GM10248 (cell line): ENCODE measurements around the gene OPA1.

Experiments
- CTCF ChIA-PET: fragments of 300-600 bp; sonication (Branson Sonifier 250); formaldehyde crosslinking; extraction: SDS; loops from one replicate; lab custom pipeline; 2021; ENCODE audit warnings: antibody characterized with exemption; lab: Yijun Ruan, JAX
- POLR2A ChIA-PET: fragments of 350-650 bp; sonication (Branson Sonifier 250); formaldehyde crosslinking; extraction: SDS; loops from one replicate; lab custom pipeline; 2020; ENCODE audit warnings: antibody characterized with exemption; lab: Yijun Ruan, JAX
- DNase-seq: peaks from one replicate; pipeline ENCODE4 v3.0.0; 2012; ENCODE audit errors: extremely low spot score
- TF ChIP-seq, protein P1 (sequence below): IDR thresholded peaks from 2 replicates; pipeline ENCODE4 v1.5.1; 2012; ENCODE audit warnings: mild to moderate bottlenecking, low read depth; ENCODE audit errors: extremely low read depth, missing control alignments, control extremely low read depth

Gene OPA1

DNA sequence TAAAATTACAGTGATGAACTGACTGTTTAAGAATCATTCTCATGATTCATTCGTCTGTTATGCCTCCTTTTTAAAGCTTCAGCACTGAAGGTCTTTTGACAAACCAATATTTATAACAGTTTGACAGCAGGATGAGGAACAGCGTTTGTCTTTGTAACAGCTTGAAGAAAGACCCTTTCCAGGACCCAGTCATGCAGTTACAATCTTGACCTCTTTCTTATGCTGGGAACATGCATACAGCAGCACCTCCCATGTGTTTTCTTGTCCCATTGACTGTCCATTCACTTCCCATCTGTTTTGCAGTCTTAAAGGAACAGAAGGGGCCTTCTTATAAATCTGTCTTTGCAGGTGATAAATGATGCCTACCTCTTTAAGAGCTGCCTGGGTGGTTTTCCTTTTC lies 87.2 kb downstream of the OPA1 start:
- DNase-seq, result no peak
- TF ChIP-seq, protein P1, sequence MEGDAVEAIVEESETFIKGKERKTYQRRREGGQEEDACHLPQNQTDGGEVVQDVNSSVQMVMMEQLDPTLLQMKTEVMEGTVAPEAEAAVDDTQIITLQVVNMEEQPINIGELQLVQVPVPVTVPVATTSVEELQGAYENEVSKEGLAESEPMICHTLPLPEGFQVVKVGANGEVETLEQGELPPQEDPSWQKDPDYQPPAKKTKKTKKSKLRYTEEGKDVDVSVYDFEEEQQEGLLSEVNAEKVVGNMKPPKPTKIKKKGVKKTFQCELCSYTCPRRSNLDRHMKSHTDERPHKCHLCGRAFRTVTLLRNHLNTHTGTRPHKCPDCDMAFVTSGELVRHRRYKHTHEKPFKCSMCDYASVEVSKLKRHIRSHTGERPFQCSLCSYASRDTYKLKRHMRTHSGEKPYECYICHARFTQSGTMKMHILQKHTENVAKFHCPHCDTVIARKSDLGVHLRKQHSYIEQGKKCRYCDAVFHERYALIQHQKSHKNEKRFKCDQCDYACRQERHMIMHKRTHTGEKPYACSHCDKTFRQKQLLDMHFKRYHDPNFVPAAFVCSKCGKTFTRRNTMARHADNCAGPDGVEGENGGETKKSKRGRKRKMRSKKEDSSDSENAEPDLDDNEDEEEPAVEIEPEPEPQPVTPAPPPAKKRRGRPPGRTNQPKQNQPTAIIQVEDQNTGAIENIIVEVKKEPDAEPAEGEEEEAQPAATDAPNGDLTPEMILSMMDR, result no peak
- ChIA-PET POLR2A (no interaction called here), CTCF (interaction anchor here (0.9 kb wide), 1 partner anchor 13 kb away, joined by 3 read pairs; no protein-coding TSS in a partner anchor)

DNA sequence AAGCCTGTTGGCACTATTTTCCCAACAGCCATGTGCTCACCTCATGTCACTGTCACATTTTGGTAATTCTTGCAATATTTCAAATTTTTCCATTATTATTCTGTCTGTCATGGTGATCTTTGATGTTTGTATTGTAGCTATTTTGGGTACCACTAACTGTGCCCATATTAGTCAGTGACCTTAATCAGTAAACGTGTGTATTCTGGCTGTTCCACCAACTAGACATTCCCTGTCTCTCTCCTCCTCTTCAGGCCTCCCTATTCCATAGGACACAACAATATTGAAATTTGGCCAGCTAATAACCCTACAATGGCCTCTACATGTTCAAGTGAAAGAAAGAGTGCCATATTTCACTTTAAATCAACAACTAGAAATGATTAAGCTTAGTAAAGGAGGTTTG lies 88.6 kb downstream of the OPA1 start:
- no peak for DNase-seq
- TF ChIP-seq, protein P1, result no peak
- ChIA-PET POLR2A (no interaction called here), CTCF (interaction anchor here (0.8 to 1.2 kb wide), 6 partner anchors 10 to 634 kb away, joined by 3 to 4 read pairs (median 3); no protein-coding TSS in a partner anchor)

DNA sequence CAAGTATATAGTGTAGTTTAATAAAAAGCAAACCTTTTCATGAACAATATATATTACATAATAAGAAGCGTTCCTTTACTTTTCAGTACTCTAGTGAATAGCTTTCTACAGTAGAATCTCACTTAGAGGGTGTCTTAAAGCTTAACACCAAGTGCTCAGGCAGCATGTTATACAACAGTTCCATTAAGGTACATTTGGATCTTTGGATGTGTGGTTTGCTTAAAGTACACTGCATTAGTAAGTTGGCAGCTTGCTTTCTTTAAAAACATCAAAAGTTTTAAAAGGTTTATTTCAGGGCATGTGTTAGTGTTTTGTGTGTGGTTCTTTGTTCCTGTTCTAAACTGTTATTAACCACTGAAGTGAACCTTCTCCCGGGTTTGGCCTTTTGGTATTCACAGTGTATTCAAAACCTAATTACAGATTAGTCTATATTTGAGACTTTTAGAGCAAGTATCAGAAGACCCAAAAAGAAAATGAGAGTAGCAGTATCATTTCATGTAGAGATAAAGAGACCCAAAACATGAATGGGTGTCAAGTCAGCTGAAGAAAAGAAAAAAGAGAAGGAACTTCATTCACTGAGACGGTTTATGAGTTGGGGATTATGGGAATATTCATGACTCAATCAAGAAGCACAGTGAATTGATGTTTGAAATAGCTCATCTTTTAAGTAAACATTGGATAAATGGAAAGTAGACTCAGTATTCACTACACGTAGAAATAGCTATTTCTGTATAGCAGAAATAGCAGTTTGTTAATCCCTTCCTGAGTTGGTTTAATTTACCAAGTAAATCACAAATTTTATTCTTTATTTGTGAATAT lies 93.9 kb downstream of the OPA1 start:
- no peak for DNase-seq
- TF ChIP-seq, protein P1, result no peak
- CTCF ChIA-PET, result interaction anchor here (1.3 to 1.9 kb wide), 3 partner anchors 9 to 15 kb away, joined by 3 to 8 read pairs (median 3); no protein-coding TSS in a partner anchor
- POLR2A ChIA-PET, result no interaction called here

DNA sequence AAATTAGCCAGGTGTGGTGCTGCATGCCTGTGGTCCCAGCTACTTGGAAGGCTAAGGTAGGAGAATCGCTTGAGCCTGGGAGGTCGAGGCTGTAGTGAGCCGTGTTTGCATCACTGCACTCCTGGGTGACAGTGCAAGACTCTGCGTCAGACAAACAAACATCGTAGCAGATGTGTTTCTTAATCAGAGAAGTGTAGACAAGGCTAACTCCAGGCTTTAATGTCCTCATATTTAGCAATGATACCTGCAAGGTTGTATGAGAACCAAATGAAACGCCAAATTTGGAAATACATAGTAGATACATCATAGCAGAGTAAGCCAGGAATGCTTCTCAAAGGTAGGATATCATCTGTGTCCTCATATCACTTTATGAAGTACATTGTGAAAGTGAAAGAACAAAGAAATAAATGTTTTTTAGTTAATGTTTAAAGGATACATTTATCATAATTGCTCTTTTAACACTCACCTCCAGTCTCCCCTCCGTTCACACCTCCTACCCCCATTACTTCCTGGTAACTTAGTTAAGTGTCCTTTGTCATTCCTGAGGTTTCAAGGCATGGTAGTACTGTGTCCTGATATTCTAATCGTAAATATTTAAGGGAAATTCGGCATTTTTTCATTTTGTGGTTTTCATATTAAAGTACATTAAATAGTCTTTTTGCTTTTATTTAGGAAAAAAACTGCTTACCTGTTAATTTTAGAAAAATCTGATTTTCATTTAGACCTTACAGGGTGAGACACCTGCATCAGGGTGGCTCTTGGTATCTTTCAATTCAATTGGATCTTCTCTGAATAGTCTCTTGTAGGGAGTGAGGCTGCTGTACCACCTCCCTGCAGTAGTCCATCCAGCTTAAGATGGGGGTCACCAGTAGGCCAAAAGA lies 96.1 kb downstream of the OPA1 start:
- TF ChIP-seq, protein P1, result no peak
- ChIA-PET POLR2A (no interaction called here), CTCF (interaction anchor here (1.2 kb wide), 1 partner anchor 44 kb away, joined by 3 read pairs; no protein-coding TSS in a partner anchor)
- no peak for DNase-seq

DNA sequence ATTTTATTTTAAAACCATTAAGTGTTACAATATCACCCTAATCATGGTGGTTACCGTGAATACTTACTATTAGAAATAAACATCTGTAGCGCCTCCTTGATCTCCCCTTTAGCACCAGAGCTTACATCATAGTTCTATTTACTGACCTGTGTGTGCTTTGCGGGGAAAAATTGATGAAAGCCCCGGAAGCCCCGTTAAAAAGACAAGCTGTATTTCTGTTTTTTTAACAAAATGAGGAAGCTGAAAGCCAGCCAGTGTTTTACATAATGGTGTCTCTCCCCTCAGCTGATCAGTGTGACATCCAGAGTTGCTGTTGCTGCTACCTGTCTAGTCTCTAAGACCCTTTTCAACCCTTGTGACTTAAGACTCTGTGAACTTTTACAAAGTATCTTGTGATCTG lies 100.8 kb downstream of the OPA1 start:
- CTCF ChIA-PET, result no interaction called here
- DNase-seq, result peak; percentile 39
- TF ChIP-seq, protein P1, result no peak
- POLR2A ChIA-PET, result no interaction called here
